Measurements from ENCODE around the gene PTPN13.

- TF ChIP-seq CTCF (IDR thresholded peaks at IDR 0.05) (no peak), POLR2A (IDR thresholded peaks at IDR 0.05) (no peak), EP300 (IDR thresholded peaks at IDR 0.05) (no peak)
Measured at GRCh38 chr4:86841309-86841708, 247.2 kb downstream of the PTPN13 start.
